Keratinocyte (primary cell): ENCODE data around the gene MDM2.

Source experiments
- EZH2 ChIP-seq: IDR thresholded peaks from one replicate; pipeline ENCODE4 v1.6.1; 2012; ENCODE audit warnings: inconsistent platforms, mild to moderate bottlenecking, low read length, moderate library complexity
- TF ChIP-seq, protein P1 (sequence below), 3 experiments: IDR thresholded peaks in 1 of 3; conservative IDR thresholded peaks in 1 of 3; optimal IDR thresholded peaks in 1 of 3; 2 replicates in 2 of 3; 3 replicates in 1 of 3; pipeline versions ENCODE3 to v1.5.1; 2011; ENCODE audit warnings: low read length in 3 of 3, mild to moderate bottlenecking in 3 of 3, moderate library complexity in 2 of 3, control low read depth in 1 of 3, inconsistent platforms in 1 of 3; ENCODE audit not compliant: insufficient read depth in 2 of 3; ENCODE audit errors: extremely low read depth in 1 of 3

DNA sequence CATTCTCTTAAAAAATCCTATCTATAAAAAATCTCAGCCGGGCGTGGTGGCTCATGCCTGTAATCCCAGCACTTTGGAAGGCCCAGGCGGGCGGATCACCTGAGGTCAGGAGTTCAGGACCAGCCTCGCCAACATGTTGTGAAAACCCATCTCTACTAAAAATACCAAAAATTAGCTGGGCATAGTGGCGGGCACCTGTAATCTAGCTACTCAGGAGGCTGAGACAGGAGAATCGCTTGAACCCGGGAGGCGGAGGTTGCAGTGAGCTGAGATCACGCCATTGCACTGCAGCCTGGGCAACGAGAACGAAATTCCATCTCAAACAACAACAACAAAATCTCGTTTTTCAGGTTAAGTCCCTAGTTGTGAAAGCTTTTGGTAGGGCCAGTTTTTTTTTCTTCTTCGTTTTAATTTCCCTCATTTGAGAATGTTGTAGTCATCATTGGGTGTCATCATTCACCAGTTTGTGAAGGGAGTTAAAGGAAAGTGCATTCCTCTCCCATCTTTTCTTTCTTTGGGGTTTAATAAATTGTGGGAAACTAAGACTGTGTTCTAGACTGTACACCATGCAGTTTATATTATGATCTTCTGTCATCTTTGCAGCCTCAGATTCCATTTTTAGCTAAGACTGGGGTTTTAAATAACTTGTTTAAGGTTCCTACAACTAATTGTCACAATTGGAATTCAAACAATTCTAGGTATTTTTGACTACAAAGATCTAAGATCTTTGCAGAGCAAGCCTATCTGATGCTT is 23.9 kb downstream of the MDM2 start:
- TF ChIP-seq, protein P1, sequence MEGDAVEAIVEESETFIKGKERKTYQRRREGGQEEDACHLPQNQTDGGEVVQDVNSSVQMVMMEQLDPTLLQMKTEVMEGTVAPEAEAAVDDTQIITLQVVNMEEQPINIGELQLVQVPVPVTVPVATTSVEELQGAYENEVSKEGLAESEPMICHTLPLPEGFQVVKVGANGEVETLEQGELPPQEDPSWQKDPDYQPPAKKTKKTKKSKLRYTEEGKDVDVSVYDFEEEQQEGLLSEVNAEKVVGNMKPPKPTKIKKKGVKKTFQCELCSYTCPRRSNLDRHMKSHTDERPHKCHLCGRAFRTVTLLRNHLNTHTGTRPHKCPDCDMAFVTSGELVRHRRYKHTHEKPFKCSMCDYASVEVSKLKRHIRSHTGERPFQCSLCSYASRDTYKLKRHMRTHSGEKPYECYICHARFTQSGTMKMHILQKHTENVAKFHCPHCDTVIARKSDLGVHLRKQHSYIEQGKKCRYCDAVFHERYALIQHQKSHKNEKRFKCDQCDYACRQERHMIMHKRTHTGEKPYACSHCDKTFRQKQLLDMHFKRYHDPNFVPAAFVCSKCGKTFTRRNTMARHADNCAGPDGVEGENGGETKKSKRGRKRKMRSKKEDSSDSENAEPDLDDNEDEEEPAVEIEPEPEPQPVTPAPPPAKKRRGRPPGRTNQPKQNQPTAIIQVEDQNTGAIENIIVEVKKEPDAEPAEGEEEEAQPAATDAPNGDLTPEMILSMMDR (optimal IDR thresholded peaks at IDR 0.05 in 1 of 3, IDR thresholded peaks at IDR 0.05 in 1 of 3, conservative IDR thresholded peaks at IDR 0.05 in 1 of 3; ENCODE audit: extremely low read depth in 1 of 3, insufficient read depth in 2 of 3, low read length in 3 of 3): no peak
- TF ChIP-seq EZH2: no peak
